ENCODE measurements around the gene LYZL2.
"Not testable (repeated sequence)": the region's sequence is repeated elsewhere in the genome, so short reads cannot be mapped to it uniquely, and the experiment has no call there.

Gene LYZL2

DNA sequence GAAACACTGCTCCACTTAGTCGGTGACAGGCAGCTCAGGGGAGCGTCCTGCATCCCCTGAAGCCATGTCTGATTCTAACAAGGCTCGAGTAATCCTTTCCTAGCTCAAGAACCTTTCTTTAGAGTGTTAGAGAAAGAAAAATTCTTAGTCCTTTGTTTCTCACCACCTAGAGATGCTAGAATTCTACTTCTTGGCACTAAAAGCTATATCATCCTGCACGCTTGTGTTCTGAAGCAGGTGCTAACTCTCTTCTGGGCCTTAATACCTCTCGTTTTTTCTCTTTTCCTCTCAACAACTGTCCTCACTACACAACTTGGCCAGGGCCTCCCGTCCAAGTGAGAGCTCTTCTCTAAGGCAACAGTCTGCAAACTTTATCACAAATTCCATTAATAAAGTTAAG lies at the start of gene LYZL2:
Gene LYZL2, minus strand, starts transcription at position 101 of the 400 bp plus-strand sequence. CDS start 2,838 bp downstream, outside the sequence.
- no peaks in the 10 kb centered on the region for H3K27me3 ChIP-seq
- no peaks in the 10 kb centered on the region for H3K36me3 ChIP-seq
- H3K4me1 ChIP-seq = no peaks in the 10 kb centered on the region
- no peaks in the 10 kb centered on the region for H4K20me1 ChIP-seq
- no peak within 1 kb of the TSS for H3K9ac ChIP-seq
- no peak within 1 kb of the TSS for H3K4me3 ChIP-seq
- TF ChIP-seq Cebpa-rat (IDR thresholded peaks at IDR 0.05) = no peak
- H3K9me3 ChIP-seq = no peaks in the 10 kb centered on the region
- H3K4me2 ChIP-seq = no peak within 1 kb of the TSS
- no peak within 1 kb of the TSS for H3K27ac ChIP-seq

DNA sequence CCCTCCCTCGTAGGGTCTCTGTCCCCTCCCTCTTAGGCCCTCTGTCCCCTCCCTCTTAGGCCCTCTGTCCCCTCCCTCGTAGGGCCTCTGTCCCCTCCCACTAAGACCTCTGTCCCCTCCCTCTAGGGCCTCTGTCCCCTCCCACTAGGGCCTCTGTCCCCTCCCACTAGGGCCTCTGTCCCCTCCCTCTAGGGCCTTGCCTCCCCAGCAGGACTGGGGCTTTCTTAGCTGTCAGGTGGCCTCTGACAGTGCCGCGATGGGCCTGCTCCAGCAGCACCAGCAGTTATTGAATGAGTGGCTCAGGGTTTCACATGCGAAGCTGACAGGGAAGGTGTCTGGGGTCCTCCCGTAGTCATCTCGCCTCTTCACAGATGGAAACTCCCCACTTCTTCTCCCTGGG lies 48.1 kb upstream of the LYZL2 start:
- not testable (repeated sequence) for H3K27me3 ChIP-seq

GRCh38 chr10:30677146-30677545 lies 47.6 kb upstream of the LYZL2 start:
- H3K36me3 ChIP-seq, H3K9ac ChIP-seq, H3K4me1 ChIP-seq, H3K27ac ChIP-seq, H4K20me1 ChIP-seq, H3K4me3 ChIP-seq, H3K9me3 ChIP-seq, H3K4me2 ChIP-seq, H3K27me3 ChIP-seq: not testable (repeated sequence)

More for the DNA sequence above, 48.1 kb upstream of the LYZL2 start:
- H3K4me2 ChIP-seq, H4K20me1 ChIP-seq, H3K4me3 ChIP-seq, H3K4me1 ChIP-seq, H3K36me3 ChIP-seq, H3K9me3 ChIP-seq, H3K27ac ChIP-seq, H3K9ac ChIP-seq: not testable (repeated sequence)

GRCh38 chr10:30675791-30676718 lies 46.5 kb upstream of the LYZL2 start:
- Histone ChIP-seq H3K4me1 (no peaks in the 10 kb centered on the region), H3K27me3 (no peaks in the 10 kb centered on the region), H3K4me3 (no peak overlapping the region), H3K9ac (no peak overlapping the region), H4K20me1 (no peaks in the 10 kb centered on the region), H3K9me3 (no peaks in the 10 kb centered on the region), H3K4me2 (no peak overlapping the region), H3K36me3 (no peaks in the 10 kb centered on the region), H3K27ac (no peak overlapping the region)
- no peak for TF ChIP-seq Cebpa-rat (IDR thresholded peaks at IDR 0.05)

DNA sequence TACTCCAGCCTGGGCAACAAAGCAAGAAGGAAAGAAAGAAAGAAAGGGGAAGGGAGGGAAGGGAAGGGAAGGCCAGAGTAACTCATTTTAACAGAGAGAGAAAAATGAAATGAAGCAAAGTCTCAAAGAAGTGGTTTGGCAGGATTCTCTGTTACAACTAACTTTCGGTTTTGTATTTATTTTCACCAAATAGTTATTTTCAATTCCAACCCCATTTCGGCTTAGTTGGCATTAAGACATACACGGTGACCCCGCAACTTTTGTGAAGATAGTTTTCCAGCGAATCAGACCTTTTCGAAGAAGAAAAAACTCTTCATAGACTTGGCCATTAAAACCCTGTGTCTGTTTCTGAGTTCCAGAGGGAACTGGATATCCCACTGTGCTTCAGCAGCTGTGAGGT lies 45.2 kb upstream of the LYZL2 start:
- no peak overlapping the region for H3K4me2 ChIP-seq

DNA sequence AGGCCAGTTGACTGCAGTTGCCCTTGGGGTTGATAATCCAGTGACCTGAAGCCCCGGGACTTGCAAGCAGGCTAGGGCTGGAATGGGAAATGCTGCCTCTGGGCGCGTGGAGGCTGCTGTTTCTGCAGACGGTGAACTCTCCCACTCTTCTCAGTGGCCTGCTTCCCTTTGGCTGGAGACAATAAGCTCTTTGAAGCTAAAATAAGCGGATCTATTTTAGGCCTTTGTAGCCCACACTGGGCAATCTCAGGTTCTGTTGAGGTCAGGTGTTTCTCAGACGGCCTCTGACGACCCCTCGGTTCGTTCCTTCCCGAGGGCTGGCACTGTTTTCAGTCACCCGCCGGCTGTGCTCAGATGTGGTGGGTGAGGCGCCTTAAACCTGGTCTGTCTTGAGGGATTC lies 43.7 kb upstream of the LYZL2 start:
- not testable (repeated sequence) for H3K9ac ChIP-seq, H3K4me1 ChIP-seq, H4K20me1 ChIP-seq, H3K4me3 ChIP-seq, H3K36me3 ChIP-seq, H3K4me2 ChIP-seq, H3K27ac ChIP-seq, H3K27me3 ChIP-seq, H3K9me3 ChIP-seq

More for the DNA sequence above, 45.2 kb upstream of the LYZL2 start:
- H3K4me1 ChIP-seq = no peaks in the 10 kb centered on the region
- no peak overlapping the region for H3K9ac ChIP-seq
- H3K27me3 ChIP-seq = no peaks in the 10 kb centered on the region
- H3K4me3 ChIP-seq = no peak overlapping the region
- no peaks in the 10 kb centered on the region for H3K36me3 ChIP-seq
- no peaks in the 10 kb centered on the region for H4K20me1 ChIP-seq
- no peak overlapping the region for H3K27ac ChIP-seq
- no peaks in the 10 kb centered on the region for H3K9me3 ChIP-seq
- TF ChIP-seq Cebpa-rat (IDR thresholded peaks at IDR 0.05) = no peak

GRCh38 chr10:30672338-30672737 lies 42.8 kb upstream of the LYZL2 start:
- not testable (repeated sequence) for H4K20me1 ChIP-seq, H3K36me3 ChIP-seq, H3K4me3 ChIP-seq, H3K27me3 ChIP-seq, H3K4me1 ChIP-seq, H3K9ac ChIP-seq, H3K27ac ChIP-seq, H3K9me3 ChIP-seq, H3K4me2 ChIP-seq

DNA sequence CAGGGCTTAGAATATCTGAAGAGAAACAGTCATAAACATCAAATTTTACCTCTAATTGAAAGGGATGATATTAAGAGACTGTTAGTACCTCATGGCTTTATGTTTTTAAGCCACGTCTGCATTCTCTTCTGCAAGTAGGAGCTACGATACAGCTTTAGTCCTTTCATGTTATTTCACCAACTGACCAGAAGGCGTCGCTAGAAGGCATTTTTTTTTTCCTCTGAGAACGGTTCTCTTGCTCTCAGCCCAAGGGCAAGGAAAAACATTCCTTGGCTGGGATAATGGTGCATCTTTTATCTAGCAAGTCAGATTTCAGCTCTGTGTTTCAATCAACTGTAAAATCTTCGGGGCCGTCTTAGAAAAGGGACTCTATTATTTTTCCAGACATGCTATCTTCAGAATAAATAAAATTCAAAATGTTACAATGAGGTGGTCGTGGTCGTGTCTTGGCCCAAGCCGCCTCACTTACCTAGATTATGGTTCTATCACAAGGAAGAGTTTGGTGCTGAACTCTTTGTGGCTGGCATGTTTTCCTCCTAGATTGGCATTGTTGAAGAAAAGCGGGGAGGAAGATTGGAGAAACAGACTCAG lies 41.6 kb upstream of the LYZL2 start:
- H3K36me3 ChIP-seq = no peaks in the 10 kb centered on the region
- H4K20me1 ChIP-seq = no peaks in the 10 kb centered on the region
- H3K4me2 ChIP-seq = 0 out of 2 replicates have a peak overlapping the region, but pooled peaks have one; percentile 4
- H3K4me1 ChIP-seq = no peaks in the 10 kb centered on the region
- no peaks in the 10 kb centered on the region for H3K27me3 ChIP-seq
- no peak for TF ChIP-seq Cebpa-rat (IDR thresholded peaks at IDR 0.05)
- H3K9ac ChIP-seq = no peak overlapping the region
- H3K9me3 ChIP-seq = no peaks in the 10 kb centered on the region
- no peak overlapping the region for H3K4me3 ChIP-seq
- H3K27ac ChIP-seq = no peak overlapping the region

DNA sequence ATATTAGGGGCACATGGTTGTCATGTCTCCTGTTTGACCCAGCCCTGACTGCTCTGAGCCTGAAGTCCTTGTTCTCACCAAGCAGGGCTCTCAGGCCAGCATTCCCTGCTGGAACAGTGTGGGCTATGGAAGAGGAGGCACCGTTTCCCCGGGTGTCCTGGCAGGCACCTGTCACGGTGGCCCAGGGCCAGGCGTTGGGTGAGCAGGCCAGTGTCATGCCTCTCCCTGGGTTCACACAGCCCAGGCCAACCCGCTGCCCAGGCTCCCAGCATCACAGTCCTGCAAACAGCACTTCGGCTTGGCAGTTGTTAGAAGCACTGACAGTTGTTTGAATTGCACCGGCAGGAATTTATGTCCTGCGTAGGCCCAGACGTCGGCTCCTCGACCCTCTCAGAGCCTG lies 38.4 kb upstream of the LYZL2 start:
- not testable (repeated sequence) for H3K27me3 ChIP-seq, H3K36me3 ChIP-seq, H3K4me3 ChIP-seq, H3K9me3 ChIP-seq, H3K9ac ChIP-seq, H3K4me2 ChIP-seq, H4K20me1 ChIP-seq, H3K27ac ChIP-seq, H3K4me1 ChIP-seq

- not testable (repeated sequence) for H3K36me3 ChIP-seq, H3K4me1 ChIP-seq, H3K27ac ChIP-seq, H3K4me3 ChIP-seq, H4K20me1 ChIP-seq, H3K27me3 ChIP-seq, H3K9ac ChIP-seq, H3K4me2 ChIP-seq, H3K9me3 ChIP-seq
Observed at GRCh38 chr10:30663403-30663802, 33.9 kb upstream of the LYZL2 start.

- no peaks in the 10 kb centered on the region for H3K9me3 ChIP-seq
Observed at GRCh38 chr10:30662814-30663213, 33.3 kb upstream of the LYZL2 start.

DNA sequence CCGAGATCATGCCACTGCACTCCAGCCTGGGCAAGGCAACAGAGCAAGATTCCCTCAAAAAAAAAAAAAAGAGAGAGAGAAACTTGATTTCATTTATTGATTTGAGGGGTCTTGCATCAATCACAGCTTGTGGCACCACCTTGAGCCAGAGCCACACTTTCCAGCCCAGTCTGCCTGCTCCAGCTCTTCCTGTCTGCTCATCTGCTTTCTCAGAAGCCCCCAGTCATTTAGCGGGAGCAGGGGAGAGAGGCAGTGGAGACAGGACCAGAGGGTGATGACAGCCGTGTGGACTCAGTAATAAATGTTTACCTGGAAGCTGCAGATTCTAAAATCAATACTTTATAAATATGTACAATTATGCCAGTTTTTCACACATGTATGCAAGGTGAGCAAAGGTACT lies 30.8 kb upstream of the LYZL2 start:
- not testable (repeated sequence) for H3K4me3 ChIP-seq, H3K4me1 ChIP-seq, H3K4me2 ChIP-seq, H3K27me3 ChIP-seq, H3K9ac ChIP-seq, H3K27ac ChIP-seq, H3K36me3 ChIP-seq, H3K9me3 ChIP-seq, H4K20me1 ChIP-seq

More at GRCh38 chr10:30662814-30663213, 33.3 kb upstream of the LYZL2 start:
- no peak for TF ChIP-seq Cebpa-rat (IDR thresholded peaks at IDR 0.05)
- Histone ChIP-seq H3K4me3 (no peak overlapping the region), H3K9ac (no peak overlapping the region), H3K27ac (no peak overlapping the region), H3K4me1 (no peaks in the 10 kb centered on the region), H3K36me3 (no peaks in the 10 kb centered on the region), H3K27me3 (no peaks in the 10 kb centered on the region), H4K20me1 (no peaks in the 10 kb centered on the region), H3K4me2 (no peak overlapping the region)

Measured in BLaER1 (cell line).